Gastrocnemius medialis (tissue), 4 donors: ENCODE results near the gene GPC6.

Experiments
- CTCF ChIP-seq, 5 experiments: fragments of 450-650 bp in 3 of 5; fragments of 200-600 bp in 2 of 5; sonication (generic) in 2 of 5; IDR thresholded peaks in 4 of 5; conservative IDR thresholded peaks in 1 of 5; 1 replicate in 4 of 5; 2 replicates in 1 of 5; pipeline ENCODE4 v1.5.1; 2016 to 2019; ENCODE audit warnings: antibody characterized with exemption in 5 of 5, mild to moderate bottlenecking in 3 of 5, moderate library complexity in 3 of 5
- POLR2A ChIP-seq, 2 donors: fragments of 450-650 bp; IDR thresholded peaks; one replicate each; pipeline ENCODE4 v1.6.1; 2017; ENCODE audit warnings: antibody characterized with exemption in 2 of 2, mild to moderate bottlenecking in 2 of 2, moderate library complexity in 2 of 2

GRCh38 chr13:93320942-93321341 lies 94.3 kb downstream of the GPC6 start:
- TF ChIP-seq CTCF (IDR thresholded peaks at IDR 0.05 in 4 of 5, conservative IDR thresholded peaks at IDR 0.05 in 1 of 5), result no peak
- TF ChIP-seq POLR2A (IDR thresholded peaks at IDR 0.05), result no peak
